KG1 (cell line): ENCODE data around the gene STAC2.

ENCODE experiments used
- DNase-seq: peaks from one replicate; lab custom pipeline; 2025; lab: John Stamatoyannopoulos, UW

STAC2 gene

DNA sequence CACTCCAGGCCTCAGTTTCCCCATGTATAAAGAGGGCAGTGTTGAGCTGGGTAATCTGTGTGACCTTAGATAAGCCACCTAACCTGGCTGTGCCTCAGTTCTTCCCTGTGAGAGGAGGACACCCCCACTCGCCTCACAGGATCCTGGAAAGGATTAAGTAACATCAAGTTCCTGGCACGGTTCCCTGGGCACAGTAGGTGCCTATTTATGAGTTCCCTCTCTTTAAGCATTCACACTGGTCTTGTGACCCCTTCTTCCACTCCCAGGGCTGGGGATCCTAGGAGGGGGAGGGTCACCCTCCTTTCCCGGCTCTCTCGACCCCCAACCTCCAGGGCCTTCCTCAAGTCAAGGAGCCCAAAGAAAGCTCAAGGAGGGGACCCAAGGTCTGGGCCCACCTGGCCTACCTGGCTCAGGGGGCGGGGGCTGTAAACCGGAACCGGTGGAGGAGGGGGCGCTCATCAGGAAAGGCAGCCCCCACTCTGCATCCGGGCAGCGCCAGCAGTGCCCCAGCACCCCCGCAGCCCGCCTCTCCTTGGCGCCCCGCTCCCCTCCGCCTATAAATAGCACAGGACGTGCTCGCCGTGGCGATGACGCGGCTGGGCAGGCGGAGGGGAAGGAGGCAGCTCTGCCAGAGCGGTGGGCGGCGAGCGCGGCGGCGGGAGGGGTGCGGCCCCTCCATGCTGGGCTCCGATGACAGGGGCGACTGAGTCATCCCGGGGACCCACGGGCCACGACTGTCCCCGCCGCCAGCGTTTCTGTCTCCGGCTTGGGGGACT is 16.2 kb downstream of the STAC2 start:
- peak; percentile 29 for DNase-seq

GRCh38 chr17:39208893-39209292 is 16.9 kb downstream of the STAC2 start:
- DNase-seq = no peak

GRCh38 chr17:39208136-39208535 is 17.6 kb downstream of the STAC2 start:
- no peak for DNase-seq

DNA sequence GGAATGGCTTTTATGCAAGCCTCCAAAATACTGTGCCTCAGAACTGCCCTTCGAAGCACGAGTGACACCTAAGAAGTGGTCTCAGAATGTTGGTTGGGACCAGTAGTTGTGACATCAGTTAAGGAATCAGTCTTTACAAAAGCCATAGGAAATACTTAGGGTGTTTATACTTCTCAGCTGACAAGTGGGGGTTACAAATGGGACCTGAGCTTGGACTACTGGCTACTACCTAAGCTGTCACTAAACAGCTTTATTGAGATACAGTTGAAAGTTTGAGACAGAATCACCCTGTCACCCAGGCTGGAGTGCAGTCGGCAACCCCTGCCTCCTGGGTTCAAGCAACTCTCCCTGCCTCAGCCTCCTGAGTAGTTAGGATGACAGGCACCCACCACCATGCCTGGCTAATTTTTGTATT is 20.6 kb downstream of the STAC2 start:
- no peak for DNase-seq

DNA sequence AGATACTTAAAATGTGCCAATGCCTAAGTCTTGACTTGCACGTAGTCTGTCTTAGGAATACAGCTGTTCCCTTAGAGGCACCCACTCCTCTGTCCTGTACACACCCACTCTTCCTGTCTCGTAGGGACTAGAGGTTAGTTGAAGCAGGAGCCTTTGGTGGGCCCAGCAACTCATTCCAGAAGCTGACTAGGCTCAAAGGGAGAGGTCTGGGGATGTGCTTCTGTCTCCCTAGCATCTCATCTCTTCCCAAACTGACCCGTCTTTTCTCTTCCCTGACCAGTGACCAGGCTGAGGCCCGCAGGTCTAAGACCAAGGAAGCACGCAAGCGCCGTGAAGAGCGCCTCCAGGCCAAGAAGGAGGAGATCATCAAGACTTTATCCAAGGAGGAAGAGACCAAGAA is 21.5 kb downstream of the STAC2 start:
- no peak for DNase-seq

- no peak for DNase-seq
Observed at GRCh38 chr17:39200957-39201510, 24.7 kb downstream of the STAC2 start.

DNA sequence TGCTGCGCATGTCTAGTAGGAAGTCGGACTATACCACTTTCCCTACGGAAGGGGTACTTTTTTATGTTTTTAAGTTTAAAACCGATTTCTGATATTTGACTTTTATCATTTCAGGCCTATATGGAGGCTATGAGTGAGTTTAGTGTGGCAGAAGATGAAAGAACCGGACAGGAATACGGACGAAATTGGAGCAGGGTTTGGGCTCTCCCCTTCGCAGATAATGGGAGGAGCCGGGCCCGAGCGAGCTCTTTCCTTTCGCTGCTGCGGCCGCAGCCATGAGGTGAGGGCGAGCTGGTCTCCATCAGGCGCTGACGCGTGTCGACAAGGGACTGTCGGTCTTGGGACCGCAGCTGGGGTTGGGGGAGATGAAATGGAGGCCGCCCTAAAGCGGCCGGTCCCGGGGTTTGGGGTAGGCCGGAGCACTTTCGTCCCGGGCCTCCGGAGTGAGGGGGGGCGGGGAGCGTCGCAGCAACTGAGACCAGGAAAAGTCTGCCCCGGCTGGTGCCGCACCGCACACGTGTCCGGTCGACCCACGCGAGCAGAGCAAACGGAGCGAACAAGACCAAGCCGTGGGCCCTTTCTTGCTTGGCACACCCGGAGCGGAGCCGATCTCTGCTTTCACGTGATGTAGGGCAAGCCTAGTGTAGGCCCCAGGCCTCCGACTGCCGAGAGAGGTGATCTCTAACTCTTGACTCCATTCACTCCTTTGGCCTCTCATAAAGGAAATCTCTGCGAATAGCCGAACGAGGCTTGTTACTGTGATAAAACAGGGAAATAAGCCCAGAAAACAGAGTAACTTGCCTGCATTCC is 25.5 kb downstream of the STAC2 start, which contains the start of gene RPL19:
RPL19 (plus strand) TSS at position 214 of the 810 bp plus-strand sequence; CDS start at position 276, 62 bp downstream.
- DNase-seq = peak; percentile 88

GRCh38 chr17:39199820-39200069 is 26.0 kb downstream of the STAC2 start:
- DNase-seq = no peak

DNA sequence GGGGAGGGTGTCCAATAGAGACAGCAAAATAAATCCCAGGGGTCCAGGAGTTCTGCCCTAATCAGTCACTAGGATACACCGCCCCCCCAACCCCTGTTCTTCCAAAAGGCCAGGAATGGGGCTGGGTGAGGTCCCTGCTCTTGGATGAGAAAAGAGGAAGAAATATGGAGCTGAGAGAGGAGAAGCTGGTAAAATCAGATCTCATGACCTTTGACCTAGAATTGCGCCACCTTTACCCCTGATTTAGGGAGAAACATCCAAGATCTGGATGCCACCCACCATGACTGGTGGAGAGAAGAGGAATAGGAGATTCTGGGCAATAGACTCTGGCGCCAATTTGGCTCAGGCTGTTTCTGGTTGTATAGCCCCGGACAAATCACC is 27.6 kb downstream of the STAC2 start:
- no peak for DNase-seq

DNA sequence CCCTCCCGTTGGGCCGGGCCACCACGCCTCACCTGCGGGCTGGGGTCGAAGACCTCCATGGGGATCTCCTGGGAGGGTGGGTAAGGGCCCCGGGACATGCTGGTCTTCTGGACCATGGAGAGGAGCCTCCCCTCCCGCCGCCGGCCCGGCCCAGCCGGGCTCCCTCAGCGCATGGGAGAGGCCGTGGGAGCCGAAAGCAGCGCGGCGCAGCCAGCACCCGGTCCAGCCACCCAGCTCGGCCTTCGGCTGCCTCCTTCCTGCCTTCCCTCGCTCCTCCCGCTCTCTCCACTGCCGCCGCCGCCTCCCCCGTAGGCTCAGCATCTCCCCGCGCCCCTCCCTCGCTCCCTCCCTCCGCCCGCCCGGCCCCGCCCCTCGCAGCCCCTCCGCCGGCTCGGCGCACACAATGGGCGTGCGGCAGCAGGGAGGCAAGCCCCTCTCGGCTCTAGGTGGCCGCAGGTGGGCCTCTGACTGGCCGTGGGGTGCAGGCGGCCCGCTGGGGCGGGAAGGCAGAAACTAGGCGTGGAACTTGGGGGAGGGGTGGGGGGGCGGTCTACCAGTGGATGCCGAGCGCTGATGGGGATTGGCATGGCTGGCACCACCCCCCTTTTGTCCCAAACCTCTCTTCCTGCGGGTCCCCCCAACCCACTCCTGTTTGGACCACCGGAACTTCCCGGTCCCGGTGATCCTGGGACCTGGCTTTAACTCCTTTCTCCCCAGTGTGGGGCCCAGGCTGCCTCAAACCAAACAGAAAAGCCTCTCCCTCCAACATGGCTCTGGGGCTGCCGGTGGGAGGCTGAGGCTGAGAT is 28.2 kb downstream of the STAC2 start, which contains the start of gene CACNB1:
CACNB1 (minus strand) TSS at position 290 of the 806 bp plus-strand sequence; CDS start at position 116, 174 bp downstream.
- DNase-seq = peak; percentile 31

DNA sequence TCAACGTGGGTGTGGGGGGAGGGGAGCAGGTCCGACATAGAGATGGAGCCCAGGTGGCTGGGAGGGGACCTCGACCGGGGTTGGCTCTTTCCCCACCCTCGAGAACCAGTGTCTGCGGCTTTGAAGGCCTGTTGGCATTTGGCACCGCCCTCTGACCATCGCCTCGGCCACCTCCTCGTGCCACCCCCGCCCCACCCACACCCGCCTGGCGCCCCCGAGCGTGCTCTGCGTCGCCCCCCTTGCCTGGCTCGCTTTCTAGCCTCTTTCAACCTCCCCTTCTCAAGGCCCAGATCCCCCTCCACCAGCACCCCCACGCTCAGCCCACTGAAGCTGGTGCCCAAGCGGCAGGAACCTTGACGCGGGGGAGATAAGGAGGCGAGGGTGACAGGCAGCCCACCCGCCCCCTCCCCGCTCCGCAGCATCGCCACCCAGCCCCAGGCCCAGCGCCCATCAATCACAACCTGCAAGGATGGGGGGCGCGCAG is 28.9 kb downstream of the STAC2 start:
- DNase-seq = peak; percentile 32

GRCh38 chr17:39196241-39196807 is 29.4 kb downstream of the STAC2 start:
- DNase-seq = no peak

DNA sequence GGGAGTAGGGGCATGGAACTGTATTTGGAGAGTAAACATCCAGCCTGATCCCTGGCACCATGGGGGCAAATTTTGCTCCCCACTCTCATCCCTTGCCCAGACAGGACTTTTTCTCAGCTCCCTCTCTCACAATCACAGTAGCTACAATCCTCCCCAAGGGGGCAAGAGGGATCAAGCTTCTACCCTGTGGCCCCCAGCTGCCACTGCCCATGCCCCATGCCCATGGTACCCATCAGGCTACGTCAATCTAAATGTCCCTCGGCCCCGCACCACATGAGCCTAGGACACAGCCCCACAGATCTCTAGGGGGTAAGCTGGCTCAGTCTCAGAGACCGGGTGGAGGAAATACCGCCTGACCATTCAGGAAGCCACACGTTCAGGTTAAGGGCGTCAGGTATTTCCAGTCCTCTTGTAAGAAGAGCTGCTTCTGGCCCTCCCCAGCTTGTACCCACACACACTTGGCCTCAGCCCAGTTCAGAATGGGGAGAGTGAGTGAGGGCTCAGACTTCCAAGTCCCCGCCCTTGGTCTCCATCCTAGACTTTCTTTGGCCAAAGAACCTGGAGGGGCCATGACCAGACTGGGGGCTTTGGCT is 30.1 kb downstream of the STAC2 start:
- DNase-seq = no peak

DNA sequence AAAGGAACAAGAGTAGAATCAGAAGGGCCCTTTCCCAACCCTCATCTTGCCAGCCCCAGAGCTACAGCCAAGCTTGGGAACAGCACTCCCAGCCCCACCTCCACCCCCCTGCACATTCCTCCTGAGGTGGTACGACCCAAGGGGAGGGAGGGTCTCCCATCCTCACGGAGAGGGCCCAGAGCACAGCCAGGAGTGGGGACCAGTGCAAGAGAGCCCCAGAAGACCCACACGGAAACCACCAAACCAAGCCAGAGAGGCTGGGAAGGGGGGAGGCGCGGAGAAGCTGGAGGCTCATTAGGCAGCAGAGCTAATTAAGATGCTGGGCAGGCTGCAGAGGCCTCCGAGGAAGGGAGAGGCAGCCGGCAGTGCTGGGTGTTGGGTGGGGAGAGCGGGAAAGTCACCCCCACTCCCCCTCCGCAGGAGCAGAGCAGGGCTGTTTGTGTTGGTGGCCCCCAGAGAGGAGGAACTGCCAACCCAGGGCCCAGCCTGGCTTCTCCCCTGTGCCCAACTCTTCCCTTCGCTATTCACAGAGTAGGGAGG is 30.7 kb downstream of the STAC2 start:
- no peak for DNase-seq

- DNase-seq = no peak
Observed at GRCh38 chr17:39194089-39194984, 31.4 kb downstream of the STAC2 start.

DNA sequence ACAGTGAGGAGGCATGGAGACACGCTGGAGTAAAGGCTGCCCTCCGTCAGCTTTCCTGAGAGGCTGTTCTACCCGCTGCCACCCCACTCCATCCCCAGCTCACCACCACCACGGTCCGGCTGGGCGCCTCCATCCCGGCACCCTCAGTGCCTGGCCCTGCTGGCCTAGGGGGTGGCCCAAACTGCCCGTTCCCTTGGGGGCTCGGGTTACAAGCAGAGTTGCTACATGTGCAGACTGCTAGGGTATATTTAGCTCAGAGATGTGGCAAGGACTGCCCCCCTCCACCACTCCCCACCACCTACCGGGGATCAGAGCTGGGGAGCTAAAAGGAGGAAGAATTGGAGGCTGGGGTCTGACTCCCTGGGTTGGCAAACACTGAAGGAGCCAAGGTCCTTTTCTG is 32.4 kb downstream of the STAC2 start:
- no peak for DNase-seq

GRCh38 chr17:39192901-39193300 is 32.8 kb downstream of the STAC2 start:
- no peak for DNase-seq

- DNase-seq = no peak
Observed at GRCh38 chr17:39191750-39192510, 33.8 kb downstream of the STAC2 start.

GRCh38 chr17:39187152-39187830 is 38.5 kb downstream of the STAC2 start:
- DNase-seq = no peak
